NCI-H2107 treated with DMSO at 0.1 percent for 48 hours (cell line): ENCODE data around the gene GABBR2.
A peak's percentile ranks its signal among the peaks of the same experiment; 100 is the strongest.

Experiments
- DNase-seq: peaks from one replicate; lab custom pipeline; 2025; ENCODE audit not compliant: unreplicated experiment; lab: John Stamatoyannopoulos, UW

GABBR2 gene

GRCh38 chr9:98721643-98722042 is 12.9 kb upstream of the GABBR2 start:
- no peak for DNase-seq

GRCh38 chr9:98720402-98720801 is 11.7 kb upstream of the GABBR2 start:
- DNase-seq: no peak

GRCh38 chr9:98719055-98719454 is 10.3 kb upstream of the GABBR2 start:
- no peak for DNase-seq

- DNase-seq: no peak
Observed at GRCh38 chr9:98714833-98715232, 6.1 kb upstream of the GABBR2 start.

DNA sequence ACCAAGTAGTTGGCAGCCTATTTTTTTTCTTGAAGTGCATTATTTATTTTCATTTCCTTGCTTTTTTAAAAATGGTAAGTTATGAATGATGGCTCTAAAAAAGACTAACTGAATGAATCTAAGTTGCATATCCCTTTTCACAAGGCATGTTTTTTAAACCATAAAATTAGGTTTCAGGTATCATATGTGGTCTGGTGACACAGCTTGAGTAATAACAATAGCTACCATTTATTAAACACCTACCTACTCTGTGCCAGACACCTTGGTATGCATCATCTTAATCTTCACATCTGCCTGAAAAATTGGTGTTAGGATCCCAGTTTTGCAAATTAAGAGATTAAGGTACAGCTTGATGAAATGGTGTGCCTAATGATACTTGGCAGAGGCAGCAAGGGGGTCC is 4.3 kb upstream of the GABBR2 start:
- DNase-seq: no peak

- no peak for DNase-seq
Observed at GRCh38 chr9:98709968-98710965, 1.5 kb upstream of the GABBR2 start.

- DNase-seq: no peak
Observed at GRCh38 chr9:98708103-98708932, 417 bp downstream of the GABBR2 start.

GRCh38 chr9:98707166-98708102 is 1.3 kb downstream of the GABBR2 start:
- peak; percentile 8 for DNase-seq

- DNase-seq: no peak
Observed at GRCh38 chr9:98706651-98707165, 2.0 kb downstream of the GABBR2 start.

DNA sequence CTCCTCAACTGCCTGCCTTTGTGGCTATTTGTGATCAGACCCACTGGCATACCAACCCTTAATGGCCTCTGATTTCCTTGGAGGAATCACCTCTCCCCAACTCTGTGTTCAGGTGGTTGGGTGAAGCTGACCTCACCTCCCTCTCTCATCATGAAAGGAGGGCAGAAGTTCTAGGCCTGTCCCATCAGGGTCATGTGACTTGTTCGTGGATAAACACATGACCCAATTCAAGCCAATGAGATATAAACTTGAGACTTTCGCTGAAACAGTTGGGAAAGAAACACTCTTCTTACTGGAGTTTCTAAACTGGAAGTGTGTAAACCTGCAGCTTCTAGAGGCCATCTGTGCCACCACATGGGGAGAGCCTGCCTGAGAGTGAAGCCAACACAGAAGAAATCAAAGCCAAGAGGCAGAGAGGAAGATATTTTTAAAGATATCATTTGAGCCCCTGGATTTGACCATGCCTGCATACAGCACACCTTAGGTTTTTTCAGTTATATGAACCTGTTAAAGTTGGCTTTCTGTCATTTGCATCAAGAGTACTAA is 5.8 kb downstream of the GABBR2 start:
- no peak for DNase-seq

GRCh38 chr9:98702340-98702739 is 6.4 kb downstream of the GABBR2 start:
- no peak for DNase-seq

GRCh38 chr9:98701576-98701975 is 7.2 kb downstream of the GABBR2 start:
- no peak for DNase-seq

DNA sequence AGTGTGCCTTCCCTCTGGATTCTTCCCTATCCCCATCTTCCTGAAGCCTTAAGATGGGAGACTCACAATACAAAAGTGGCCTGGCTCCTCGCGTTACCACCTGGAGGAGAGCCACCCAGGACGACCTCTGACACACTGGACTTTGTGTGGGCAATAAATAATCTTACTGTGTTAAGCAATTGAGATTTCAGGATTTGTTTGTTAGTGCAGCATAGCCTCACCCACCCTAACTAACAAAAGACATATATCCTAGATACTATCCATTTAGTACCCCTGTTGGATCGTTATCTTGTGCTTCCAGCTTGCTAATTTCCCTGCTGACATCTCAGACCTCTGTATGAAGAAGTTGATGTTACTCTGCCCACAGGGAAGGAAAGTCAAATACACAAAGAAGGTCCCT is 7.9 kb downstream of the GABBR2 start:
- DNase-seq: no peak

DNA sequence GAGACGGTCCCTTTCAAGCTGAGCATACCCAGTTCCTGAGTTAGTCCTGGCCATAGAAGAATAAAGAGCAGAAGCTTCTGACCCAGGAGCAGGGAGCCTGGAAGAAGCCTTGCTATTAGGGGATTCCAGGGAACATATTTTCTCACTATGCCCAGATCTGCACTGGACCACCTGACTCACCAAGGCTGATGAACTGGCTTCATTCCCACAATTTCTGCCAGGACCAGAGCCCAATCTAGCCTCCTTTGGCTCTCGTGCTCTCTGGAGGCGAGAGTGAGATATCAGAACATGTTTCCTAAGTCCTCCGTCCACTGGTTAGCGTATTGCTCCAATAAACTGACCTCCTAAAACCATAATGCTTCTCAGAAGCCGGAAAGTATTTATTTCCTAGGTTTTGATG is 9.9 kb downstream of the GABBR2 start:
- no peak for DNase-seq

DNA sequence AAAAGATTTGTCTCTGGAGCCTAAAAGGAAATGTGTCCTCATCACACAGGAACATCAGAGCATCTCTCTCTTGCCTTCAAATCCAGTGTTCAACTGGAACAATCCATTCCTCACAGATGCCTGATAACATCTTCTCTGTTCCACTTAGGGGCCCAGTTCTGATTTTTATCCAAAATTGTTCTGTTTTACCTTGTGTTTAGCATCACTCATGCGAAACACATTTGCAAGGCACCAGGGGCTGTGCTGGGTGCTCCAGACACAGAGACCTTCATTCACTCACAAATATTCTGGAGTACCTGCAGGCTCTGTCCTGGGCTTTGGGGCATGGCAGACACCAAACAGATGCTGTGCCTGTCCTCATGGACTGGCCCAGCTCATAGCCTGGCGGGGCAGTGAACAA is 13.8 kb downstream of the GABBR2 start:
- no peak for DNase-seq

- DNase-seq: no peak
Observed at GRCh38 chr9:98692392-98692791, 16.3 kb downstream of the GABBR2 start.

- DNase-seq: no peak
Observed at GRCh38 chr9:98691890-98692289, 16.8 kb downstream of the GABBR2 start.

- DNase-seq: no peak
Observed at GRCh38 chr9:98690686-98691085, 18.0 kb downstream of the GABBR2 start.

DNA sequence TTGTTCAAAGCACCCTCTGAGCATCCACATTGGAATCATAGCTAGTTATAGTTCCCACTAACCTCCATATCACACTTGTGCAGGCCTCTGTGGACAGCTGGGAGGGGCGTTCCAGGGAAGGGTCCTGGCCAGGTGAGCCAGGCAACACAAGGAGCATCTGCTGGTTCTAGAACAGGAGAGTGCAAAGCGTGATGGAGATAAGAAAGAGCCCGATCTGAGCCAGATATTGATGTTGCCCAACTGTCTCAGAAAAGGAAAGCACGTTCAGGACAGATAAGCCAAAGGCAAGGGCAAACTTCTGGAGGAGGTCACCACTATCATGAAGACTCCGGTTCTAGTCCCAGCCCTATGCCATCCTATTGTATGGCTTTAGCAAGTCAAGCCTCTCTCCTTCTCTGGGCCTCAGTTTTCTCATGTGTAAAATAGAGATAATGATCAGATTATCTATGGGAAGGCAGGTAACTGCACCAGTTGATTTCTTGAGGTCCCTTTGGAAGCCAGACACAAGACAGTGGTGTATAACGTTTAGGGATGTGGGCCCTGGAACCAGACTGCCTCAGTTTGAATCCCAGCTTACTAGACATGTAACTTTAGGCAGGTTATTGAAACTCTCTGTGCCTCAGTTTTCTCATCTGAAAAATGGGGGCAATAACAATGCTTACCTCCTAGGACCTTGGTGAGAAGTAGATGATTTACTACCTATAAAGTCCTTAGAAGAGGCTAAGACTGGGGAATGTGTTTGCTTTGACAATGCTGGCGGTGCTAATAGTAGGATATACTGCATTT is 19.8 kb downstream of the GABBR2 start:
- no peak for DNase-seq

- no peak for DNase-seq
Observed at GRCh38 chr9:98687911-98688310, 20.8 kb downstream of the GABBR2 start.
